HG03095 (cell line): ENCODE data around the gene HLA-DPB1.
A peak's percentile ranks its signal among the peaks of the same experiment; 100 is the strongest.
"Not testable (repeated sequence)": the region's sequence is repeated elsewhere in the genome, so short reads cannot be mapped to it uniquely, and the experiment has no call there.

ENCODE experiments used
- ATAC-seq: cut with Tn5 transposase; IDR thresholded peaks from one replicate; pipeline ENCODE4 v1.9.1; 2021; ENCODE audit warnings: moderate library complexity; ENCODE audit not compliant: unreplicated experiment

The HLA-DPB1 gene

GRCh38 chr6:33101121-33101737 lies 25.4 kb downstream of the HLA-DPB1 start:
- not testable (repeated sequence) for ATAC-seq

- no peak for ATAC-seq
Measured at GRCh38 chr6:33103776-33104175, 28.0 kb downstream of the HLA-DPB1 start.

- ATAC-seq, result no peak
Measured at GRCh38 chr6:33104887-33105286, 29.1 kb downstream of the HLA-DPB1 start.

GRCh38 chr6:33105386-33105785 lies 29.6 kb downstream of the HLA-DPB1 start:
- ATAC-seq, result no peak

- ATAC-seq, result no peak
Measured at GRCh38 chr6:33105916-33106871, 30.4 kb downstream of the HLA-DPB1 start.

GRCh38 chr6:33107641-33108040 lies 31.9 kb downstream of the HLA-DPB1 start:
- no peak for ATAC-seq

GRCh38 chr6:33108307-33108706 lies 32.5 kb downstream of the HLA-DPB1 start:
- ATAC-seq, result no peak

GRCh38 chr6:33112148-33112547 lies 36.4 kb downstream of the HLA-DPB1 start:
- peak; percentile 82 for ATAC-seq

- ATAC-seq, result no peak
Measured at GRCh38 chr6:33113755-33114154, 38.0 kb downstream of the HLA-DPB1 start.

GRCh38 chr6:33114406-33114805 lies 38.6 kb downstream of the HLA-DPB1 start:
- ATAC-seq, result no peak

- ATAC-seq, result no peak
Measured at GRCh38 chr6:33116417-33116816, 40.6 kb downstream of the HLA-DPB1 start.

- no peak for ATAC-seq
Measured at GRCh38 chr6:33116841-33117711, 41.3 kb downstream of the HLA-DPB1 start.

- no peak for ATAC-seq
Measured at GRCh38 chr6:33117811-33118277, 42.1 kb downstream of the HLA-DPB1 start.

GRCh38 chr6:33118525-33119123 lies 42.8 kb downstream of the HLA-DPB1 start:
- no peak for ATAC-seq

GRCh38 chr6:33120001-33120400 lies 44.2 kb downstream of the HLA-DPB1 start:
- no peak for ATAC-seq

- no peak for ATAC-seq
Measured at GRCh38 chr6:33123181-33123580, 47.4 kb downstream of the HLA-DPB1 start.

- no peak for ATAC-seq
Measured at GRCh38 chr6:33123732-33124524, 48.1 kb downstream of the HLA-DPB1 start.

- ATAC-seq, result no peak
Measured at GRCh38 chr6:33124525-33124901, 48.7 kb downstream of the HLA-DPB1 start.

- ATAC-seq, result no peak
Measured at GRCh38 chr6:33124947-33125346, 49.2 kb downstream of the HLA-DPB1 start.
